ENCODE measurements around the gene PVRIG.

The PVRIG gene

GRCh38 chr7:100173806-100174495 is 45.8 kb upstream of the PVRIG start:
- H2BK120ac ChIP-seq (ENCODE audit: insufficient read depth, low read length, poor library complexity) = no peak overlapping the region
- H3K27me3 ChIP-seq (ENCODE audit: insufficient read depth, low read length) = peaks cover 24% of the 10 kb centered on the region
- no peak overlapping the region for H2AFZ ChIP-seq (ENCODE audit: insufficient read depth, low read length, poor library complexity)

GRCh38 chr7:100174582-100174981 is 45.2 kb upstream of the PVRIG start:
- H3K18ac ChIP-seq (ENCODE audit: low read length) = no peak overlapping the region
- no peak overlapping the region for H3K4me3 ChIP-seq (ENCODE audit: low read depth, low read length)
- no peak overlapping the region for H2AK5ac ChIP-seq (ENCODE audit: low read length)
- H3K27ac ChIP-seq (ENCODE audit: low read depth, low read length) = no peak overlapping the region
- peaks cover 2% of the 10 kb centered on the region for H3K79me2 ChIP-seq (ENCODE audit: control insufficient read depth, insufficient read depth, low read length, poor library complexity)
- no CpG with 5 or more reads among the region's 5 CpGs for WGBS (ENCODE audit: extremely low coverage, insufficient coverage, insufficient read length)
- H3K9ac ChIP-seq (ENCODE audit: low read length) = no peak overlapping the region
- H3K9me3 ChIP-seq (ENCODE audit: insufficient read depth, low read depth, low read length) = peaks cover 4% of the 10 kb centered on the region
- H3K4me2 ChIP-seq (ENCODE audit: low read length) = no peak overlapping the region
- no peaks in the 10 kb centered on the region for H3K36me3 ChIP-seq (ENCODE audit: control insufficient read depth in 1 of 2, insufficient read depth in 2 of 2, low read length in 2 of 2)
- no peak overlapping the region for H3K4ac ChIP-seq (ENCODE audit: low read depth, low read length)
- no peak overlapping the region for H4K12ac ChIP-seq (ENCODE audit: low read depth, low read length)
- H3K23ac ChIP-seq (ENCODE audit: low read length) = no peak overlapping the region
- no peak for DNase-seq
- H3K4me1 ChIP-seq (ENCODE audit: control insufficient read depth in 1 of 2, insufficient read depth in 2 of 2, low read length in 2 of 2) = peaks cover 3 to 6% of the 10 kb centered on the region in 2 experiments
- H2AFZ ChIP-seq (ENCODE audit: insufficient read depth, low read length, poor library complexity) = no peak overlapping the region
- H3K27me3 ChIP-seq (ENCODE audit: insufficient read depth, low read length) = peaks cover 24% of the 10 kb centered on the region
- H2BK12ac ChIP-seq (ENCODE audit: low read length) = no peak overlapping the region
- no peak overlapping the region for H4K8ac ChIP-seq (ENCODE audit: low read depth, low read length)
- no peak overlapping the region for H2BK5ac ChIP-seq (ENCODE audit: low read depth, low read length, poor library complexity)
- H3K79me1 ChIP-seq (ENCODE audit: low read length) = peaks cover 3% of the 10 kb centered on the region
- H4K91ac ChIP-seq (ENCODE audit: low read depth, low read length) = no peak overlapping the region
- no peak overlapping the region for H2BK120ac ChIP-seq (ENCODE audit: insufficient read depth, low read length, poor library complexity)
- H3K14ac ChIP-seq (ENCODE audit: low read length) = no peak overlapping the region

More at GRCh38 chr7:100173806-100174495, 45.8 kb upstream of the PVRIG start:
- Histone ChIP-seq H3K4me3 (ENCODE audit: low read depth, low read length) (no peak overlapping the region), H3K36me3 (ENCODE audit: control insufficient read depth in 1 of 2, insufficient read depth in 2 of 2, low read length in 2 of 2) (no peaks in the 10 kb centered on the region), H4K8ac (ENCODE audit: low read depth, low read length) (no peak overlapping the region), H3K9me3 (ENCODE audit: insufficient read depth, low read depth, low read length) (peaks cover 4% of the 10 kb centered on the region), H3K4ac (ENCODE audit: low read depth, low read length) (no peak overlapping the region), H3K79me2 (ENCODE audit: control insufficient read depth, insufficient read depth, low read length, poor library complexity) (peaks cover 2% of the 10 kb centered on the region), H3K4me2 (ENCODE audit: low read length) (no peak overlapping the region), H2BK12ac (ENCODE audit: low read length) (no peak overlapping the region), H4K12ac (ENCODE audit: low read depth, low read length) (no peak overlapping the region), H3K23ac (ENCODE audit: low read length) (no peak overlapping the region), H3K27ac (ENCODE audit: low read depth, low read length) (no peak overlapping the region), H2AK5ac (ENCODE audit: low read length) (no peak overlapping the region), H3K18ac (ENCODE audit: low read length) (no peak overlapping the region), H3K4me1 (ENCODE audit: control insufficient read depth in 1 of 2, insufficient read depth in 2 of 2, low read length in 2 of 2) (peaks cover 3 to 6% of the 10 kb centered on the region in 2 experiments), H3K79me1 (ENCODE audit: low read length) (peaks cover 3% of the 10 kb centered on the region), H4K91ac (ENCODE audit: low read depth, low read length) (no peak overlapping the region), H3K14ac (ENCODE audit: low read length) (no peak overlapping the region), H2BK5ac (ENCODE audit: low read depth, low read length, poor library complexity) (no peak overlapping the region), H3K9ac (ENCODE audit: low read length) (no peak overlapping the region)
- DNase-seq = no peak
- WGBS (ENCODE audit: extremely low coverage, insufficient coverage, insufficient read length) = no CpG with 5 or more reads among the region's 11 CpGs

- Histone ChIP-seq H3K9me3 (ENCODE audit: insufficient read depth, low read depth, low read length) (peaks cover 4% of the 10 kb centered on the region), H3K23ac (ENCODE audit: low read length) (no peak overlapping the region), H3K36me3 (ENCODE audit: control insufficient read depth in 1 of 2, insufficient read depth in 2 of 2, low read length in 2 of 2) (no peaks in the 10 kb centered on the region), H3K4ac (ENCODE audit: low read depth, low read length) (no peak overlapping the region), H4K91ac (ENCODE audit: low read depth, low read length) (no peak overlapping the region), H3K27ac (ENCODE audit: low read depth, low read length) (no peak overlapping the region), H3K4me1 (ENCODE audit: control insufficient read depth in 1 of 2, insufficient read depth in 2 of 2, low read length in 2 of 2) (peaks cover 3 to 6% of the 10 kb centered on the region in 2 experiments), H4K8ac (ENCODE audit: low read depth, low read length) (no peak overlapping the region), H3K4me3 (ENCODE audit: low read depth, low read length) (no peak overlapping the region), H3K79me2 (ENCODE audit: control insufficient read depth, insufficient read depth, low read length, poor library complexity) (peaks cover 2% of the 10 kb centered on the region), H3K79me1 (ENCODE audit: low read length) (peaks cover 3% of the 10 kb centered on the region), H2AK5ac (ENCODE audit: low read length) (no peak overlapping the region), H2AFZ (ENCODE audit: insufficient read depth, low read length, poor library complexity) (no peak overlapping the region), H2BK12ac (ENCODE audit: low read length) (no peak overlapping the region), H3K27me3 (ENCODE audit: insufficient read depth, low read length) (peaks cover 19% of the 10 kb centered on the region), H3K14ac (ENCODE audit: low read length) (no peak overlapping the region), H3K4me2 (ENCODE audit: low read length) (no peak overlapping the region), H3K9ac (ENCODE audit: low read length) (no peak overlapping the region), H2BK120ac (ENCODE audit: insufficient read depth, low read length, poor library complexity) (no peak overlapping the region), H4K12ac (ENCODE audit: low read depth, low read length) (no peak overlapping the region), H3K18ac (ENCODE audit: low read length) (no peak overlapping the region), H2BK5ac (ENCODE audit: low read depth, low read length, poor library complexity) (no peak overlapping the region)
- no peak for DNase-seq
- no CpG with 5 or more reads among the region's 14 CpGs for WGBS (ENCODE audit: extremely low coverage, insufficient coverage, insufficient read length)
These were observed 44.3 kb upstream of the PVRIG start for GRCh38 chr7:100175296-100175935.

GRCh38 chr7:100176096-100177044 is 43.4 kb upstream of the PVRIG start:
- DNase-seq = no peak
- Histone ChIP-seq H4K91ac (ENCODE audit: low read depth, low read length) (no peak overlapping the region), H3K4ac (ENCODE audit: low read depth, low read length) (no peak overlapping the region), H3K79me1 (ENCODE audit: low read length) (peaks cover 3% of the 10 kb centered on the region), H3K4me1 (ENCODE audit: control insufficient read depth in 1 of 2, insufficient read depth in 2 of 2, low read length in 2 of 2) (peaks cover 2 to 3% of the 10 kb centered on the region in 2 experiments), H3K79me2 (ENCODE audit: control insufficient read depth, insufficient read depth, low read length, poor library complexity) (peaks cover 2% of the 10 kb centered on the region), H2BK12ac (ENCODE audit: low read length) (no peak overlapping the region), H4K8ac (ENCODE audit: low read depth, low read length) (peak overlapping the region; percentile 86), H3K27me3 (ENCODE audit: insufficient read depth, low read length) (peaks cover 11% of the 10 kb centered on the region), H2AK5ac (ENCODE audit: low read length) (no peak overlapping the region), H2BK5ac (ENCODE audit: low read depth, low read length, poor library complexity) (no peak overlapping the region), H3K4me2 (ENCODE audit: low read length) (peak overlapping the region; percentile 97), H3K9ac (ENCODE audit: low read length) (no peak overlapping the region), H3K23ac (ENCODE audit: low read length) (no peak overlapping the region), H2AFZ (ENCODE audit: insufficient read depth, low read length, poor library complexity) (peak overlapping the region; percentile 94), H3K14ac (ENCODE audit: low read length) (no peak overlapping the region), H3K36me3 (ENCODE audit: control insufficient read depth in 1 of 2, insufficient read depth in 2 of 2, low read length in 2 of 2) (no peaks in the 10 kb centered on the region), H3K4me3 (ENCODE audit: low read depth, low read length) (peak overlapping the region; percentile 78), H3K18ac (ENCODE audit: low read length) (no peak overlapping the region), H2BK120ac (ENCODE audit: insufficient read depth, low read length, poor library complexity) (peak overlapping the region; percentile 74), H4K12ac (ENCODE audit: low read depth, low read length) (peak overlapping the region; percentile 86), H3K9me3 (ENCODE audit: insufficient read depth, low read depth, low read length) (peaks cover 4% of the 10 kb centered on the region), H3K27ac (ENCODE audit: low read depth, low read length) (no peak overlapping the region)
- WGBS (ENCODE audit: extremely low coverage, insufficient coverage, insufficient read length) = no CpG with 5 or more reads among the region's 14 CpGs
